GM12878 (cell line): ENCODE measurements around the gene DZANK1.

ENCODE experiments used
- ASH2L ChIP-seq: fragments of 300-600, 200-600 bp; sonication (generic); IDR thresholded peaks from 2 replicates; pipeline ENCODE4 v1.6.1; 2017; ENCODE audit warnings: low read depth, mild to moderate bottlenecking, borderline replicate concordance
- CHD1 ChIP-seq: IDR thresholded peaks from 2 replicates; pipeline ENCODE4 v1.6.1; 2012; ENCODE audit warnings: low read depth, low read length, improper control_type of control experiment
- CHD2 ChIP-seq: IDR thresholded peaks from 2 replicates; pipeline ENCODE4 v1.6.1; 2011; ENCODE audit warnings: low read depth, low read length, improper control_type of control experiment, borderline replicate concordance
- CREB1 ChIP-seq: IDR thresholded peaks from 2 replicates; pipeline ENCODE4 v1.6.1; 2012; ENCODE audit warnings: low read depth, mild to moderate bottlenecking, inconsistent platforms
- CREM ChIP-seq: IDR thresholded peaks from 2 replicates; pipeline ENCODE4 v1.6.1; 2014; ENCODE audit warnings: antibody characterized with exemption, low read depth
- CTCF ChIP-seq, 3 experiments: IDR thresholded peaks in 2 of 3; conservative IDR thresholded peaks in 1 of 3; 2 replicates each; pipeline ENCODE4 v1.5.1; 2011; ENCODE audit warnings: low read depth in 3 of 3, low read length in 3 of 3, mild to moderate bottlenecking in 3 of 3, control low read depth in 2 of 3, moderate library complexity in 2 of 3, inconsistent platforms in 1 of 3, mixed read lengths in 1 of 3; ENCODE audit not compliant: control insufficient read depth in 2 of 3, insufficient read depth in 1 of 3; ENCODE audit errors: extremely low read depth in 1 of 3
- EZH2 ChIP-seq: IDR thresholded peaks from 2 replicates; pipeline ENCODE4 v1.6.1; 2012; ENCODE audit warnings: low read depth, mild to moderate bottlenecking, control low read depth, inconsistent platforms, low read length, borderline replicate concordance; ENCODE audit not compliant: control insufficient read depth
- FOXK2 ChIP-seq: fragments of 450-650 bp; IDR thresholded peaks from 2 replicates; pipeline ENCODE4 v1.6.1; 2017; ENCODE audit warnings: mild to moderate bottlenecking, moderate library complexity
- POLR2AphosphoS5 ChIP-seq: IDR thresholded peaks from 2 replicates; pipeline ENCODE4 v1.6.1; 2011; ENCODE audit warnings: mild to moderate bottlenecking, low read length, inconsistent platforms
- REST ChIP-seq: IDR thresholded peaks from 2 replicates; pipeline ENCODE4 v1.6.1; 2012; ENCODE audit warnings: mild to moderate bottlenecking, low read depth, low read length
- SP1 ChIP-seq: IDR thresholded peaks from one replicate; pipeline ENCODE4 v1.6.1; 2011; ENCODE audit warnings: low read depth, low read length
- SREBF1 ChIP-seq: IDR thresholded peaks from 2 replicates; pipeline ENCODE4 v1.6.1; 2012; ENCODE audit warnings: mild to moderate bottlenecking, low read length
- TF ChIP-seq, protein P1 (sequence below): IDR thresholded peaks from 2 replicates; pipeline ENCODE4 v1.6.1; 2012; ENCODE audit warnings: low read length, inconsistent platforms

GRCh38 chr20:18496740-18497592 is 30.1 kb upstream of the DZANK1 start, which contains the start of gene RBBP9:
- TF ChIP-seq SREBF1 (peak; percentile 83), REST (no peak), CTCF (IDR thresholded peaks at IDR 0.05 in 2 of 3, conservative IDR thresholded peaks at IDR 0.05 in 1 of 3; ENCODE audit: control insufficient read depth in 2 of 3, extremely low read depth in 1 of 3, insufficient read depth in 1 of 3, low read depth in 3 of 3, low read length in 3 of 3) (no peak), CHD1 (no peak), EZH2 (no peak), CREB1 (no peak), POLR2AphosphoS5 (0 out of 2 replicates have a peak, but pooled peaks have one; percentile 28), CREM (peak; percentile 50; the same call in 1 of the 2 replicates), CHD2 (no peak), FOXK2 (no peak), ASH2L (no peak), SP1 (no peak)
- TF ChIP-seq, protein P1, sequence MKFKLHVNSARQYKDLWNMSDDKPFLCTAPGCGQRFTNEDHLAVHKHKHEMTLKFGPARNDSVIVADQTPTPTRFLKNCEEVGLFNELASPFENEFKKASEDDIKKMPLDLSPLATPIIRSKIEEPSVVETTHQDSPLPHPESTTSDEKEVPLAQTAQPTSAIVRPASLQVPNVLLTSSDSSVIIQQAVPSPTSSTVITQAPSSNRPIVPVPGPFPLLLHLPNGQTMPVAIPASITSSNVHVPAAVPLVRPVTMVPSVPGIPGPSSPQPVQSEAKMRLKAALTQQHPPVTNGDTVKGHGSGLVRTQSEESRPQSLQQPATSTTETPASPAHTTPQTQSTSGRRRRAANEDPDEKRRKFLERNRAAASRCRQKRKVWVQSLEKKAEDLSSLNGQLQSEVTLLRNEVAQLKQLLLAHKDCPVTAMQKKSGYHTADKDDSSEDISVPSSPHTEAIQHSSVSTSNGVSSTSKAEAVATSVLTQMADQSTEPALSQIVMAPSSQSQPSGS, result no peak
